LNCaP clone FGC (cell line): ENCODE results near the gene PPARD.

Experiments
- DNase-seq: peaks from one replicate; pipeline ENCODE4 v3.0.0-alpha.2; 2011; ENCODE audit warnings: low read depth
- H3K4me3 ChIP-seq: 2 replicates; pipeline ENCODE4 v1.5.1; 2011; ENCODE audit warnings: mild to moderate bottlenecking, low read depth, low read length, control low read depth
- TF ChIP-seq, protein P1 (sequence below): IDR thresholded peaks from 2 replicates; pipeline ENCODE4 v1.5.1; 2012; ENCODE audit warnings: mild to moderate bottlenecking; ENCODE audit not compliant: control insufficient read depth, insufficient read depth; ENCODE audit errors: extremely low read depth

PPARD gene

DNA sequence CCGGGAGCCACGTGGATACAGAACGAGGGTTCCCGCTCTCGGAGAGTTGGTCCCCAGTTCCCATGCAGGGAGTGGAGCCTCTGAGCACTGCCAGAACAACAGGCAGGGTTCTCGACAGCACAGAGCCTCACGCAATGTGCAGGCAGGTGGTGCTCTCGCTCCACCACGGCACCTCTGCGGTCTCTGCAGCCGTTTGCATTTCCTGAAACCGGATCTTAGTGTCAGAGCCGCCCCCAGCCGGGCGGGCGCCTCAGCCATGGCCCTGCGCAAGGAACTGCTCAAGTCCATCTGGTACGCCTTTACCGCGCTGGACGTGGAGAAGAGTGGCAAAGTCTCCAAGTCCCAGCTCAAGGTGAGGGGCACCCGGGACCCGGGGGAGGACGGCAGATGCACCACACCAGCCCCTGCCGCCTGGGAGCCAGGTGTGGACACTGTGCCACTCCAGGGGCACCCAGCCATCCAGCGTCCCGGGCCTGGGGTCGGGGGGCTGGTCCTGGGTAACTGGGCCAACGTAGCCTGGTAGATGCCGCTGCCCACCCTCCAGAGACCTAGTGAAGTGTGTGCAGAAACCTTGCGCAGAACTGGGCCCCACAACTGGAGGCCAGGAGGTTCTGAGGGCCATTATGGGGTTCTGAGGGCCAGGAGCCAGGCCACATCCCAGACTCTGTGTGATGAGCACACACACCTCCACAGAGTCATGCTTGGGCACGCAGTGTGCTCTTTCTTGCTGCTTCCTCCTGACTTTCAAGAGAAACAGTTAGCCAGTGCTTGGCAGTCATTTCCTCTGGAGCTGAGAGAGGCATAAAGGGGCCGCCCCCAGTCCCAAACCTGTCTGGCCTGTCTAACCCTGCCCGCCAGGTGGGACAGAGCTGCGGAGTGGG, 44.5 kb upstream of the PPARD start, which contains the start of gene DEF6:
TSS of gene DEF6 (plus strand) at position 218 of the 881 bp plus-strand sequence. CDS start at position 257, 39 bp downstream.
- TF ChIP-seq, protein P1, sequence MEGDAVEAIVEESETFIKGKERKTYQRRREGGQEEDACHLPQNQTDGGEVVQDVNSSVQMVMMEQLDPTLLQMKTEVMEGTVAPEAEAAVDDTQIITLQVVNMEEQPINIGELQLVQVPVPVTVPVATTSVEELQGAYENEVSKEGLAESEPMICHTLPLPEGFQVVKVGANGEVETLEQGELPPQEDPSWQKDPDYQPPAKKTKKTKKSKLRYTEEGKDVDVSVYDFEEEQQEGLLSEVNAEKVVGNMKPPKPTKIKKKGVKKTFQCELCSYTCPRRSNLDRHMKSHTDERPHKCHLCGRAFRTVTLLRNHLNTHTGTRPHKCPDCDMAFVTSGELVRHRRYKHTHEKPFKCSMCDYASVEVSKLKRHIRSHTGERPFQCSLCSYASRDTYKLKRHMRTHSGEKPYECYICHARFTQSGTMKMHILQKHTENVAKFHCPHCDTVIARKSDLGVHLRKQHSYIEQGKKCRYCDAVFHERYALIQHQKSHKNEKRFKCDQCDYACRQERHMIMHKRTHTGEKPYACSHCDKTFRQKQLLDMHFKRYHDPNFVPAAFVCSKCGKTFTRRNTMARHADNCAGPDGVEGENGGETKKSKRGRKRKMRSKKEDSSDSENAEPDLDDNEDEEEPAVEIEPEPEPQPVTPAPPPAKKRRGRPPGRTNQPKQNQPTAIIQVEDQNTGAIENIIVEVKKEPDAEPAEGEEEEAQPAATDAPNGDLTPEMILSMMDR = peak; percentile 99
- DNase-seq = peak; percentile 69
- peak within 1 kb of the TSS; percentile 83 for H3K4me3 ChIP-seq

DNA sequence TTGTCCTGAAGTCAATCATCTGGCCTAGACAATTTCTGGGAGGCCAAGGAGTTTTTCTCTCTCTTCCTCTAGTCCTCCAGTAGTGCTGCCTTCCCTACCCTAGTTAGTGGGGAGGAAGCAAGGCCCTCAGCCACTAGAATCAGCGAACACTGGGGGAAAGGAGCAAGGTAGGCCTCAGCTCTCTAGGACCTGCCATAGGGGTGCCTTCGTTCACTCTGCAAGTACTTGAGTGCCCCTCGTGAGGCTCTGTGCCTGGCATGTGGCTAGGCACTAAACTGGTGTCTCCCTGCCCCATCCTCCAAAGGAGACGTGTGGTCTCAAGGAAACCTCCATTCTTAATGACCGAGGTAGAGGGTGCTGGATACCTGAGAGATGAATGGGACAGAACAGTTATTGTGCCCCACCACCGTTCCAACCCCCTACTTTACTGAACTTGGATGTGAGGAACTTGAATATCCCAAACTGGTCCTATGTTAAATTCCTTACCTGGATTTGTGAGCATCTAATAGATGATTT, 43.7 kb upstream of the PPARD start:
- TF ChIP-seq, protein P1 = no peak
- DNase-seq = no peak
- H3K4me3 ChIP-seq = peak overlapping the region; percentile 83

DNA sequence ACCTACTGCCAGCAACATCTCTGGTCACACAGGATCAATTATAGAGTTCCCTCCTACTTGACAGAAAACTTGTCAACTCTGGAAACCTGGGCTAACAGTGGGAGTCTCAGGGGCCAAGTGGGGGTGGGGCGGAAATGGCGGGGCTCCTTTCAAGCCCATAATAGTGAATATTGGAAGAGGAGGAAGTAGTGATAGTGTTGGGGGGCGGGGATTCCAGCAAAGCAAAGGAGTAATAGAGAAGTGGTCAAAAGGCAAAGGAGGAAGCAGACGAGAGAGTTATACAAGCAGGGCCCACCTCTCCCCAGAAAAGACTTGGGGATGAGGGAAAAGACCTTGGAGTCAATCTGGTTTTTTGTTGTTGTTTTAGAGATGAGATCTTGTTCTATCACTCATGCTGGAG, 42.7 kb upstream of the PPARD start:
- TF ChIP-seq, protein P1 = no peak
- H3K4me3 ChIP-seq = no peak overlapping the region
- no peak for DNase-seq

DNA sequence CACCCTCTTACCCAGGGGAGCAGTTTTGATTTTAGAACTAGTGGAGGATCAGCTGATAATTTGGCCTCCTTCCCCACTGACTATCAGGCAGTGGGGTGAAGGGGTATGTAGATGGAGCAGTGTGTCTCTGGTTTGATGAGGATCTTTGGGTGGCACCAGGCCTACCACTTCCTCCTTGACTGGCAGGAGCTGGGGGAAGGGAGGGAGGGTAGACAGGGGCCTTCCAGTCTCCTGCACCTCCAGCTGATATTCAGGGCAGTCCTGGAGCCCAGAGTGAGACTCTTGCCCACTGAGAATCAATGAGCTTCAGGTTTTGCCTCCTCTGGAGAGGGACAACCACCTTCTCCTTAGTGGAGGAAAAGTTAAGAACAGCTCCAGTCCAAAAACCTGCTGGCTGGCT, 41.5 kb upstream of the PPARD start:
- no peak overlapping the region for H3K4me3 ChIP-seq
- TF ChIP-seq, protein P1 = no peak

DNA sequence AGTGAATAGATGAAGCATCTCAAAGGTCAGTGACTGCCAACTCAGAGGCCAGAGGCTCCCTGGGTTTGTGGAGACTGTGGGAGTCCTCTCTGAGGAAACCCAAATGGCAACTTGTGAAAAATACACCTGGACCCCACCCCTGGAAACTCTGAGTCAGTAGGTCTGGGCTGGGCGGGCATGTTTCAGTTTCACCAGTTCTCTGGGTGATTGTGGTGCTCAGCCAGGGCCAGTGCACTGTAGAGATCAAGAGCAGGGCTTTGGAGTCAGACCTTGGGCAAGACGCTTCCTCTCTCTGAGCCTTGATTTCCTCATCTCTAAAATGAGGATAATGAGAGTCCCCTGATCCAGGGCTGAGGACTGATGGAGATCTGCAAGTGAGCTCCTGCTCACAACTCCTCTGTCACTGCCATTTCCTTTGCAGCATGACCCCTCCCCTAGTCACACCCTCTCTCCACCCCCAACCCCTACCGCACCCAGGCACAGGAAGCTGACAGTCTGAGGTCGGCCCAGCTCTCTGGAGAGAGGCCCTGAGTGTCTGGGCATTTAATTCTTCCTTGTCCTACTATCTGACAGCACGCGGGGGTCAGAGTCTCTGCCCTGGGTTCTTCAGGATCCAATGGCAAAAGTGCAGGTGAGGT, 39.6 kb upstream of the PPARD start:
- H3K4me3 ChIP-seq = no peak overlapping the region
- no peak for DNase-seq

More for the DNA sequence above, 41.5 kb upstream of the PPARD start:
- no peak for DNase-seq

DNA sequence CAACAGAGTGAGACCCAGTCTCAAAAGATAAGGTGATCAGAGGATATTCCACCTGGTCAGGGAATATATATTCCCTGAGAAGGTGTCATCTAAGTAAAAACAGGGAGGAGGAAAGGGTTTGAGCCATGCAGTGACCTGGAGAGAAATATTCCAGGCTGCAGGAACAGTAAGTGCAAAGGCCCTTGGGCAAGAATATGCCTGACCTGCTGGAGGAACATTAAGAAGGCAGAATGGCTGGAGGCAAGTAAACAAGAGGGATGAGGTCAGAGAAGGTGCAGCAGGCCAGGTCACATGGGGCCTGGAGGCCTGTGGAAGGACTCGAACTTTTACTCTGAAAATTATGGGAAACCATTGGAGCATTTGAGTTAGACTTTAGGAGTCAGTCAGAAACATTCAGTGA, 38.1 kb upstream of the PPARD start:
- TF ChIP-seq, protein P1 = no peak
- no peak for DNase-seq
- no peak overlapping the region for H3K4me3 ChIP-seq

More for the DNA sequence above, 39.6 kb upstream of the PPARD start:
- TF ChIP-seq, protein P1 = no peak
